Activated B cell treated with CpG ODN at 0.5 μM for 24 hours (primary cell): Measurements from ENCODE around the gene MCF2L. TPM values are rescaled to one million over a fixed set of nuclear protein-coding genes. Genes with fewer than 3 reads are reported as not detected.

Experiments
- ATAC-seq: fragments of 200-7000 bp; cut with Tn5 transposase; one replicate; pipeline ENCODE4 v1.10.0; 2021; ENCODE audit warnings: low read depth, mild to moderate bottlenecking, moderate library complexity
- CTCF ChIA-PET: fragments of 350-600 bp; sonication (Branson Sonifier 250); formaldehyde crosslinking; loops from one replicate; lab custom pipeline; 2021; ENCODE audit warnings: antibody characterized with exemption; lab: Charles Lee
- POLR2A ChIA-PET: fragments of 350-600 bp; sonication (Branson Sonifier 250); formaldehyde crosslinking; loops from one replicate; lab custom pipeline; 2021; ENCODE audit warnings: antibody characterized with exemption; lab: Charles Lee
- DNase-seq: peaks from one replicate; pipeline ENCODE4 v3.0.0; 2022
- H3K27ac Mint-ChIP-seq: one replicate; pipeline ENCODE4 v1.8.0; 2020; ENCODE audit warnings: mixed read lengths
- H3K27me3 Mint-ChIP-seq: one replicate; pipeline ENCODE4 v1.8.0; 2021; ENCODE audit warnings: mixed read lengths
- H3K36me3 Mint-ChIP-seq: one replicate; pipeline ENCODE4 v1.8.0; 2021; ENCODE audit warnings: low read depth, mixed read lengths
- H3K4me1 Mint-ChIP-seq: one replicate; pipeline ENCODE4 v1.8.0; 2021; ENCODE audit warnings: mixed read lengths
- H3K4me3 Mint-ChIP-seq: one replicate; pipeline ENCODE4 v1.8.0; 2020; ENCODE audit warnings: mild to moderate bottlenecking, mixed read lengths
- H3K9me3 Mint-ChIP-seq: one replicate; pipeline ENCODE4 v1.8.0; 2020; ENCODE audit warnings: mixed read lengths
- intact Hi-C: fragments of 100-400 bp; cut with micrococcal nuclease; formaldehyde crosslinking; loops from one replicate; pipeline ENCODE4 v1.15.1; 2024
- total RNA-seq: library from RNA; stranded (reverse); gene quantifications from 2 replicates; pipeline ENCODE4 v1.2.3, GENCODE V29; 2022
- TF ChIP-seq, protein P1 (sequence below): fragments of 200-600 bp; IDR thresholded peaks from one replicate; pipeline ENCODE4 v1.8.0; 2022; ENCODE audit warnings: antibody characterized with exemption, mild to moderate bottlenecking

Gene MCF2L
- total RNA-seq, 1 donor from 2014 or later, result 3.4 TPM

DNA sequence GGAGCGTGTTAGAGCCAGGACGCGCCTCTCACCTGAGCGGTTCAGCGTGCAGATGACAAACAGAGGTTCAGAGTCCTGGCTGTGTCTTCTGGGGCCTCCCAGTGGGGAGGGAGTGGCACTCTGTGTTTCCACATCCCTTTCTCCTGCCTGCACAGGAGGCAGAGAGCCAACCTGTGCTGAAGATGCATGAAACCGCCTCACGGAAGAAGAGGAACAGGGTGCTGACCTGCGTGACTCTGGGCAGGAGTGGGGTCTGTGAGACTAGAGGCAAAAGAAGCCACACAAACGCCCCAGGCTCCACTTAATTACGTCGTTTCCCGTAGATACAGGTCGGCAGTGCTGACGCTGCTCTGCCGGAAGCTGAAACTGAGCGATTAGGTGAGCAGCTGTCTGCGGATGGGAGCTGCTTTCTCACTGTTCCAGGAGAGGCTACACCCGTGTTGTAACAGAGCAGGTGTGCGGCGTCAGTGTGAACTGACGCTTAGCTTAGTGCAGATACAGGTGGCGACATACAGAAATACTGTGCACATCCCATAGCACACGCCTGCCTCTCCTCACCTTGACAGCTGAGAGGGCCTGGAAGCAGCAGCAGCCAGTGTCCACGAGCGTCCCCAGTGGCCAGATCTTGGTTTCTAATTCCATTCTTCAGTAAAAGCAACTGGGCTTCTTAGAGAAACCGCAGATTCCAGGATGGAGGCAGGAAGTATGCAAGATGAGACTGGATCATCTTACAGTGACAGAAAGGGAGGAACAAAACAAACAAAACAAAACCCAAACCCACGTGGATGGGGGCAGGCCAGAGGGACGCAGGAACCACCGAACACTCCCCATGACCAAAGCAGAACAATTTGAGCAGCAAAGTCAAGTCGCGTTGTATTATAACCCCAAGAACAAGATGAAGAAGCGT is 37.7 kb upstream of the MCF2L start:
- ChIA-PET CTCF (no interaction called here), POLR2A (no interaction called here)
- Mint-ChIP-seq H3K9me3 (no peaks in the 10 kb centered on the region), H3K27ac (no peak overlapping the region), H3K4me1 (peaks cover 6% of the 10 kb centered on the region), H3K36me3 (no peaks in the 10 kb centered on the region), H3K27me3 (peaks cover 26% of the 10 kb centered on the region), H3K4me3 (no peak overlapping the region)
- TF ChIP-seq, protein P1, sequence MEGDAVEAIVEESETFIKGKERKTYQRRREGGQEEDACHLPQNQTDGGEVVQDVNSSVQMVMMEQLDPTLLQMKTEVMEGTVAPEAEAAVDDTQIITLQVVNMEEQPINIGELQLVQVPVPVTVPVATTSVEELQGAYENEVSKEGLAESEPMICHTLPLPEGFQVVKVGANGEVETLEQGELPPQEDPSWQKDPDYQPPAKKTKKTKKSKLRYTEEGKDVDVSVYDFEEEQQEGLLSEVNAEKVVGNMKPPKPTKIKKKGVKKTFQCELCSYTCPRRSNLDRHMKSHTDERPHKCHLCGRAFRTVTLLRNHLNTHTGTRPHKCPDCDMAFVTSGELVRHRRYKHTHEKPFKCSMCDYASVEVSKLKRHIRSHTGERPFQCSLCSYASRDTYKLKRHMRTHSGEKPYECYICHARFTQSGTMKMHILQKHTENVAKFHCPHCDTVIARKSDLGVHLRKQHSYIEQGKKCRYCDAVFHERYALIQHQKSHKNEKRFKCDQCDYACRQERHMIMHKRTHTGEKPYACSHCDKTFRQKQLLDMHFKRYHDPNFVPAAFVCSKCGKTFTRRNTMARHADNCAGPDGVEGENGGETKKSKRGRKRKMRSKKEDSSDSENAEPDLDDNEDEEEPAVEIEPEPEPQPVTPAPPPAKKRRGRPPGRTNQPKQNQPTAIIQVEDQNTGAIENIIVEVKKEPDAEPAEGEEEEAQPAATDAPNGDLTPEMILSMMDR, result no peak
- no peak for DNase-seq
- intact Hi-C loops, result no loop called here
- ATAC-seq, result no peak

DNA sequence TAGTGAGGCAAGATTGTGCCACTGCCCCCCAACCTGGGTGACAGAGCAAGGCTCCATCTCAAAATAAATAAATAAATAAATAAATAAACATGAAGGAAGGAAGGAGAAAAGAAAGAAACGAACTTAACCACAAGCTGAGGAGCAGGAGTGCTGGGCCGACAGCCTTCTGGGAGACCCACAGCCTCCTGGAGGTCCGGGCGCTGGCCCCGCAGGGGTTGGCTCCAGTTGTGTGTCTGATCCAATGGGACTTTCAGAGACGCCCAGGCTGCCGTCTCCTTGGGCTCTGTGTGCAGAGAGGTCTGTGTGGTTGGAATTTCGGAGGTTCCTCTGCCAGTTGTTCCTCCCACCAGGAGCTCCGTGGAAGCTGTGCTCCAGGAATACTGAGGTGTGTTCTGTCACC is 36.0 kb upstream of the MCF2L start:
- CTCF ChIA-PET, result no interaction called here
- TF ChIP-seq, protein P1, result no peak
- Mint-ChIP-seq H3K9me3 (no peaks in the 10 kb centered on the region), H3K27me3 (peaks cover 33% of the 10 kb centered on the region), H3K27ac (no peak overlapping the region), H3K4me1 (peaks cover 6% of the 10 kb centered on the region), H3K36me3 (no peaks in the 10 kb centered on the region), H3K4me3 (no peak overlapping the region)
- POLR2A ChIA-PET, result no interaction called here
- ATAC-seq, result no peak
- DNase-seq, result no peak
- intact Hi-C loops, result no loop called here

DNA sequence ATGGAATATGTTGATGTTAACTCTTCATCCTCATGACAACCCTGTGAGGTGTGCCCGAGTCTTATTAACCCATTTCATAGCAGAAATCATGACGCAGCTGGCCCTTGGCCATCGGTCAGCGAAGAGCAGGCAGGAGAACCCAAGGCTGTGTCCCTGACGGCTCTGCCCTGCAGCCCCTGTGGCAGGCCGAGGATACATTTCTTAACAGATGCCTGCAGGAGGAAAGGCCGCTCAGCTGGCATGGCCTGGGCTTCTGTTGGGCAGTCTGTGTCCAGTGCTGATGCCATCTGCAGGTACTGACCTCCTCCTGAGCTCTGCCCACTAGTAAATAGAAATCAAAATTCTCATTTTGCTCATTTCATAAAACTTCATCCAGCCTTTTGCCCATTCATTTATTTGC is 35.4 kb upstream of the MCF2L start:
- Mint-ChIP-seq H3K4me3 (no peak overlapping the region), H3K27ac (no peak overlapping the region), H3K36me3 (no peaks in the 10 kb centered on the region), H3K27me3 (peaks cover 29% of the 10 kb centered on the region), H3K4me1 (peaks cover 6% of the 10 kb centered on the region), H3K9me3 (no peaks in the 10 kb centered on the region)
- intact Hi-C loops, result no loop called here
- TF ChIP-seq, protein P1, result no peak
- POLR2A ChIA-PET, result no interaction called here
- CTCF ChIA-PET, result no interaction called here
- DNase-seq (no peak), ATAC-seq (no peak)

DNA sequence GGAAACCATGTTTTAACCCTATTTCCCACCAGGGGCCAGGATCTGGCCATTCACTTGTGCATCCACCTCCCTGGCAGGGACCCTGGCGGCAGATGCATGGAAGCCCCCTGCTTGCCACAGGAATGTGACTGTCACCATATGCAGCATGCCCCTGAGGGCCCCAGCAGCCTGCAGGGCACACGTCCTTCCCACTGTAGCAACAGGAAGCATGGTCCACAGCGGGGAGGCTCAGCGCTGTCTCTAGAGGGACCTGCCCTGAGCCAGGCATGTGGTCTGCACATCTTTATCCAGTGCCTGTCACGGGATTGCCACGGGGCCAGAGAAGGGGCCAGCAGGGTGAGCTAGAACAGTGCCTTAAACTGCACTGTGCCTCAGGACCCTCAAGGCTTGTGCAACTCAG is 34.9 kb upstream of the MCF2L start:
- Mint-ChIP-seq H3K9me3 (no peaks in the 10 kb centered on the region), H3K4me3 (no peak overlapping the region), H3K36me3 (no peaks in the 10 kb centered on the region), H3K27ac (no peak overlapping the region), H3K27me3 (peaks cover 26% of the 10 kb centered on the region), H3K4me1 (peaks cover 6% of the 10 kb centered on the region)
- TF ChIP-seq, protein P1, result no peak
- DNase-seq (no peak), ATAC-seq (no peak)
- POLR2A ChIA-PET, result no interaction called here
- CTCF ChIA-PET, result no interaction called here
- intact Hi-C loops, result no loop called here

DNA sequence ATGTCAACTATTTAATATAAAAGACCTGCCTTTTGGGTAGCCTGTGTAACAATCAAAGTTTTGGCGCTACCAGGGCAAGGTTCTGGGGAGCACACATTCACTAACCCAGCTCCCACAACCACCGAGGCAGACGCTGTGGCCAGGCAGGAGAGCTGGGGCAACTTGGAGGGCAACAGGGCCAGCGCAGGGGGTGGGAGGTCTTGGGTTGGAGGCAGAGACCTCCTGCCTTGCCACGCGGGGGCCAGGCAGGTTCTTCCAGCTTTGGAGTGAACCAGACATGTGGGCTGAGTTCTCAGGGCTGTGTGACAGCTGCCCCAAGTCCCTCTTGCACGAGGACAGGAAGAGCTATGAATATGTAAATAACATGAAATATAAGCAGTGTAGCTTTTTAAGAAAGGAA is 30.3 kb upstream of the MCF2L start:
- CTCF ChIA-PET, result no interaction called here
- no peak for ATAC-seq
- intact Hi-C loops, result no loop called here
- H3K36me3 Mint-ChIP-seq, result no peaks in the 10 kb centered on the region
- H3K9me3 Mint-ChIP-seq, result no peaks in the 10 kb centered on the region
- no peak overlapping the region for H3K4me3 Mint-ChIP-seq
- no peak for DNase-seq
- TF ChIP-seq, protein P1, result no peak
- H3K4me1 Mint-ChIP-seq, result peaks cover 6% of the 10 kb centered on the region
- POLR2A ChIA-PET, result no interaction called here
- H3K27me3 Mint-ChIP-seq, result peaks cover 18% of the 10 kb centered on the region
- no peak overlapping the region for H3K27ac Mint-ChIP-seq
